ENCODE measurements around the gene HUS1.
"Not testable (repeated sequence)": the region's sequence is repeated elsewhere in the genome, so short reads cannot be mapped to it uniquely, and the experiment has no call there.

Gene HUS1

GRCh38 chr7:47916514-47916913 lies 62.9 kb downstream of the HUS1 start:
- not testable (repeated sequence) for DNase-seq

GRCh38 chr7:47915616-47915976 lies 63.8 kb downstream of the HUS1 start:
- DNase-seq = no peak

GRCh38 chr7:47914717-47915615 lies 64.4 kb downstream of the HUS1 start:
- DNase-seq = no peak

All from stimulated activated CD4-positive, alpha-beta T cell treated with anti-CD3 and anti-CD28 coated beads, Interleukin-12 subunit alpha, Interleukin-12 subunit beta, amount 100 ng/mL, for 4 hours (primary cell).